GM19463 (cell line): ENCODE data around the gene KRTCAP2.
"Not testable (repeated sequence)": the region's sequence is repeated elsewhere in the genome, so short reads cannot be mapped to it uniquely, and the experiment has no call there.

ENCODE experiments used
- ATAC-seq: cut with Tn5 transposase; IDR thresholded peaks from one replicate; pipeline ENCODE4 v1.9.1; 2021; ENCODE audit warnings: mild to moderate bottlenecking, moderate library complexity; ENCODE audit not compliant: unreplicated experiment

Gene KRTCAP2

GRCh38 chr1:155172732-155173477 lies at the start of gene KRTCAP2:
Gene KRTCAP2, minus strand, starts transcription at chr1:155173304. Its CDS starts 80 bp downstream, at chr1:155173224.
- ATAC-seq = peak; percentile 73

DNA sequence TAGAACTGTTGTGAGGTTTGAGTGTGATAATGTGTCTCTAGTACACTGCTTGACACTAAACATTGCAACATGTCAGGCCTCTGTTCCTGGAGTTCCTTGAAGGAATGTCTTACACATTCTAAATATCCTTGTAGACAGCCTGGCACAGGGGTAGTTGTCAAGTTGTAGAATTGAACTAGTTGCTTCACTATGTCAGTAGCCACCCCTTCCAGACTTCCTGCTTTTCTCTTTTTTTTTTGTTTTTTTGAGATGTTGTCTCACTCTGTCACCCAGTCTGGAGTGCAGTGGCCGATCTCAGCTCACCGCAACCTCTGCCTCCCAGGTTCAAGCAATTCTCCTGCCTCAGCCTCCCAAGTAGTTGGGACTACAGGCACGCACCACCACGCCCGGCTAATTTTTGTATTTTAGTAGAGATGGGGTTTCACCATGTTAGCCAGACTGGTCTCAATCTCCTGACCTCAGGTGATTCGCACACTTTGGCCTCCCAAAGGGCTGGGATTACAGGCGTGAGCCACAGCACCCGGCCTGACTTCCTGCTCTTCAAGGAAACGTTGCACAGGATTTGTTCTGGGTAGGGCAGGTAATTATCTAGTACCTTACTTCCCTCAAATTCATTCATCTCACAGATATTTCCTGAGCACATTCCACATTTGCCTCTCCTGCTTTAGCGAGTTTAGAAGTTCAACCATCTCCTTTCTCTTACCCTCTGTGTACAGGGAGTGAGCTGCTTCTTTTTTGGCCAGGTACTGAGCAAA lies 47.3 kb upstream of the KRTCAP2 start:
- ATAC-seq = not testable (repeated sequence)

DNA sequence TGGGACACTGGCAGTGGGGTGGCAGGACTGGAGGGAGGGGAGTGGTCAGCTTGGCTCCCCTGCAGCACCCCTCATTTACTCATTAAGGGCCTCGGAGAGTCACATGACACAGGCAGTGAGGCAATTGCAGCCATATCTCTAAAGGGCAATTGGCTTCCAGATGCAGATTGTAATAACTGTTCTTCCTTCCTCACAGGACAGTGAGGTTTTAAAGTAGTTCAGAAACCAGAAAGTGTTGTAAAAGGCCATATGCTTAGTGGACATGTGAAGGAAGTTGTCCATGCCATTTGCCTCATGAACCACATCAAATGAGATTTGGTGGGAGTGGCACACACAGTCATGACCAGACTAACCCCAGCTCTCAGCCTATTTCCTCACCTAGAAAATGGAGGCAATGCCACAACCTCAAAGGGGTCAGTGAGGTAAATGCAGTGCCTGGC lies 46.5 kb upstream of the KRTCAP2 start:
- ATAC-seq = no peak

- no peak for ATAC-seq
Observed at GRCh38 chr1:155218854-155219591, 45.9 kb upstream of the KRTCAP2 start.

- ATAC-seq = not testable (repeated sequence)
Observed at GRCh38 chr1:155214702-155215101, 41.6 kb upstream of the KRTCAP2 start.

- not testable (repeated sequence) for ATAC-seq
Observed at GRCh38 chr1:155212051-155212440, 38.9 kb upstream of the KRTCAP2 start.

DNA sequence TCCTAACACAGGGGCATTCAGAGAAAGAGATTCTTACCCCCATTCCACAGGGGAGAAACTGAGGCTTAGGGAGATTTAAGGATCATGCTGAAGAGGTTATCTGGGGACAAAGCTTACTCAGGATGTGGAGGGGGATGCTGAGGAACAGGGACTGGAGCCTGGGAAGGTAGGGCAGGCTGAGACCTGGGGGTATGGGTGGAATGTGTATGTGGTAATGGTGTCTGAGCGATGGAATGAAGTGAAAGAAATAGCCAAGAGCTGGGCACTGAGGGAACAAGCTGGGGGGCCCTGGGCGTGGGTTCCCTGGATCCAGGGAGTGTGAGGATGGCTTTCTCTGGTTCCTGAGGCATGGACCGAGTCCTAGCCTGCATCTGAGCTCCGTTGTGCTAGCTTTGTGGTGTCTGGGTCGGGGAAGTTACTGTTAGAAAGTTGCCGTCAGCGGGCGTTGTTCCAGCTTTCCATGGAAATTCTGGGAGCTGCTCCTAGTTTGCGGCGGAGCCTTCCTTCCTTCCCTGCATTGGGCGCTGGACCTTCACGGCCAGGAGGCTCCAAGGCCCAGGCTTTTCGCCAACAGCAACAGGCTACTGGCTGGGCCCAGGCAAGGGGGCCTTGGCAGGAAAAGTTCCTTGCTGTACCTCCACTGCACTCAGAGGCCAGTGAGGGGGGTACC lies 38.4 kb upstream of the KRTCAP2 start:
- not testable (repeated sequence) for ATAC-seq

- ATAC-seq = no peak
Observed at GRCh38 chr1:155210314-155211104, 37.4 kb upstream of the KRTCAP2 start.

- no peak for ATAC-seq
Observed at GRCh38 chr1:155209312-155209721, 36.2 kb upstream of the KRTCAP2 start.

DNA sequence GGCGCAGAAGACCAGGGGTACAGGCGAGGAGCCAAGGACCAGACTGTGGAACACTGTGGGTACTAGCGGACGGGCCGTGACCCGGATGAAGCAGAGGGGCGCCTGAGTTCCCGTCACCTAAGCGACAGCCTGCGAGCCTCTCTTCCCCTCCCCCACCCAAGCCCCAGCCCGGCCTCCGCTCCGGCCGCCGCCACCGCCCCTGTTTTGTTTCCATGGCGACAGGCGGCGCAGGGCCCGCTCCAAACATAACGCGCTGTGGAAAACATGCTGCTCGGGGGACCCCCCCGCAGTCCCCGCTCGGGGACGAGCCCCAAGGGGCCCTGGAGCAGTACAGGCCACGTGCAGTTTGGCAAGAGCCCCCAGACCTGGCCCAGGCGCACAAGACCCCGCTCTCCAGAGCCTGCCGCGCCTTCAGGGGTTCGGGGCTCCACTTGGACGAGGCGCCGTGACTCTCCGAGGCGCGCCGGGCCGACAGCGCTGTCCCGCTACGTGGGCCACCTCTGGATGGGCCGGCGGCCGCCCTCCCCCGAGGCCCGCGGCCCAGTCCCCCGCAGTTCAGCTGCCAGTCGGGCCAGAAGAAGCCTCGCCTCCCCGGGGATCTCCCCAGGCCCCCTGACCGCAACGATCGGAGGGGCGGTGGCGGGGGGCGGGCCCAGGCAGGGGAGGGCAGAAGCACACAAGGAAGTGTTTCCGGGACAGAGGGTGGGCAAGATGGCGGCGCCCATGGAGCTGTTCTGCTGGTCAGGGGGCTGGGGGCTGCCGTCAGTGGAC lies 35.6 kb upstream of the KRTCAP2 start, which contains the start of gene MTX1:
TSS of gene MTX1 (plus strand) at position 155 of the 771 bp plus-strand sequence. CDS start at position 265, 110 bp downstream.
- ATAC-seq = peak; percentile 83

DNA sequence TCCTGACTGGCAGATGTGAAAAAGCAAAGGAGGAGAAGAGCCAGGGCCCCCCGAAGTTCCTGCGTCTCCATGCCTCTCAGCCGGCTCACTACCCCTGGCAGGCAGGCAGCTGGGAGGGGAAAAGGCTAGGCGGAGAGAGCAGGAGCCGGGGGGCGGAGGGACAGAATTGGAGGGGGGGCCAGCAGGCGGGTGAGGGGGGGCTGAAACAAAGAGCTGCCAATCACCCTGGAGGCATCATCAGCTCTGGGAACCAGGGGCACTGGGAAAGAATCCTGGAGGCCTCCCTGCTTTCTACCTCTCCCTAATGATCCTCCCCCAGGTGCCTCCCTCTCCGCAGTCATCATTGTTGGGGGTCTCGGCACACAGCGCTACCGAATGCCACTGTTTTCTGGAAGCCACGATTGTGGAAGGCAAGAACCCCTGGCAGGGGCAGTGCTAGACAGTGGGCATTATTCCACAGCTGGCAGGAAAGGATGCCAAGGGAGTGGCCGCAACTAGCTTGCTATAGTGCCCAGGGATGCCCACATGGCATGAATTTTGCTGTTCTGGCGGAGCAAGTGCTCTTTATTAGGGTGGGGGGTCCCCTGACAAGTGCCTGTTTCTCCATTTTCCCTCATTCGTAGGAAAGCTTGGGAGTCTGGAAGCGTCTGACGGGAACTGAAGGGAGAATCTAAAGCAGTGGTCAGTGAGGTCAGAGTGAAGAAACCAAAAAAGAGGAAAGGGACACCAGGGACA lies 34.9 kb upstream of the KRTCAP2 start, which contains the start of gene THBS3:
TSS of gene THBS3 (minus strand) at position 92 of the 735 bp plus-strand sequence. CDS start at position 71, 21 bp downstream.
- no peak for ATAC-seq

GRCh38 chr1:155206891-155207805 lies 34.0 kb upstream of the KRTCAP2 start:
- ATAC-seq = no peak

DNA sequence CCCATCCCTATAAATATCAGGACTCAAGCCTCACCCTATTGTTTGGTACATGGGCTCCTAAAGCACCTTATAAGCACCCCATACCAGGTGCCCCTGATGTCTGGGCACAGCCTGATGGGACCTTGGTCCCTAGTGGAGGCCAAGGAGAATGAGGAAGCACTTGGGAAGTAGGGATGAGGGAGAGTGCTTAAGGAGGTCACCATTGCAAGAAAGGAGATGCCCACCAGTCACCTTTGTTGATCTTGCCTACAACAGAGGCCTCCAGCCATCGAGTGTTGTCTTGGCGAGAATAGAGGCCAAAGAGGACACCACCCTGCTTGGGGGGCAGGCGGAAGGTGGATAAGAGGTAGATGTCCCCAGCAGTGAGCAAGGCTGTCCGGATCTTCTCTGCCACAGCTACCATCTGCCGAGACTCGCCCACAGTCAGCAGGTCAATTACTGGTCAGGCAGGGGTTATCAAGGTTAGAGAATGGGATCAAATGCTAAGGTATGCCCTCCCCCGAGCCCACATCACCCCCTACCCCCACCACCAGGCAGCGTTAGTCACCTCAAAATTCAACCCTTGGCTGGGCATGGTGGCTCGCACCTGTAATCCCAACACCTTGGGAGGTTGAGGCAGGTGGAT lies 33.0 kb upstream of the KRTCAP2 start:
- ATAC-seq = no peak

DNA sequence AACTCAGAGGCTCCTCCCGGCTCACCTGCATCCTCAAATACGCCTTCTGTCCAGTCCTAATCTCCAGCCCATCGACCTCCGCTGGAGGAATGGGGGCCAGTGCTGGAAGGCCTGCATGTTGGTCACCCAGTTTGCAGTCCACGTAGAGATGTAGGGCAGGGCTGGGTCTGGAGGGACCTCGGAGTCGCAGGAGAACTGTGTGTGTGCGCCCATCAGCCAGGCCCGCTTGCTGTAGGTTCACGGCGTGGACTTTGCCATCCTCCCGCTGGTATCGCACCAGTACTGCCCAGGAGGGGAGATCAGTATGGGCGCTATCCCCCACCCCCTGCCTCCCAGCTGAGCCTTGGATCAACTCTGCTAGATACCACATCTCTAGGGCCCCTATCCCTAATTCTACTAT lies 31.9 kb upstream of the KRTCAP2 start:
- no peak for ATAC-seq

DNA sequence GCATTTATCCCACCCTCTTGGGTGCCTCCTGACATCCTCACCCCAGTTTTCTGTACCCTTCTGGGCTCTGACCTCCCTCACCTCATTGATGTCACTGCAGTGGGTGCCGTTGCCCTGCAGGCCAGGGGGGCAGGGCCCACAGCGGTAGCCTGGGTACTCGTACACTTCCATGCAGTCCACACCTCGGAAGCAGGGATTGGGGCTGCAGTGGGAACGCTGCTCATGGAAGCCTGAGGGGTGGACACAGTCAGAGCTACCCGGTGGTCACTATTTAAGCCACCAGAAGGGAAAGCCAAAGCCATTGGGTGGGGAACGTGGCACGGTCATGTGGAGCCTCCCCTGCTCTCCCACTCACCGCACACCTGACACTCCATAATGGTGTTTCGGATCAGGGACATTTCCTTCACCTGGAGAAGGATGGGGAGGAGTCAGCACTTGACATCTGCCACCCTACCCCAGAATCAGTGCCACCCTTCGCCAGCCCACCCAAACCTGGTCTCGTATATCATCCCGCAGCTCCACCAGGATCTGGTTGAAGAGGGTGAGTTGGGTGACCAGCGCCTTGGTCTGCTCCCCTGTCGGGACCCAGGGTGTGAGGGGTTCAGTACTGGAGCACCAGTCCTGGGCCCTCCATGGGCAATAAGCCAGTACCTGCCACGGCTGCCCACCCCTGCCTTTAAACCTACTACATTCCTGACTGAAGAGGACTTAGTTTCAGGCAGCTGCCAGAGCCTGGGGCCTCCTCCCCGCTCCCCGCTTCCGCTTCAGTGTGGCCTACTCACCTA lies 29.8 kb upstream of the KRTCAP2 start:
- no peak for ATAC-seq

GRCh38 chr1:155202198-155202597 lies 29.1 kb upstream of the KRTCAP2 start:
- ATAC-seq = no peak
